ENCODE results near the gene PDE3A. TPM values are rescaled to one million over a fixed set of nuclear protein-coding genes. Genes with fewer than 3 reads are reported as not detected.

The PDE3A gene
- total RNA-seq, 2 experiments from 2014 or later = not detected

DNA sequence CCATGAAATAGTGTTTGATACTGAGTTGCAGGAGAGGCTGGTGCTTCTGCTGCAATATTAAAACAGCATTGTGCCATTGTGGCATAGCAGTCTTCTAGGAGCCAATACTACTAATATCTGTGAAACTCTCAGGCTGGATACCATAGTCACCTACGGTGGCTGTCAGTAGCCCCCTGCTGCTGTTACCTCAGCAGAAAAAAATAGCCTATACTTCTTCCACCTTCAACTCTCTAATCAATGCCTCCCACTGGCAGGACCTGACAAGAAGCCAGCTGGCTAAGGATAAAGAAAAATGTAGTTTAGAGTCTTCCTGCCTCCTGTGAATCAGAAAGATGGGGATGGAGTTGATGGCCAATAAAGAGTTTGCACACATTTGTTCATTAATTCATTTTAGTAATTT lies 91.6 kb downstream of the PDE3A start:
- H3K27me3 Mint-ChIP-seq = no peaks in the 10 kb centered on the region
- H3K4me3 Mint-ChIP-seq = no peak overlapping the region
- CTCF ChIA-PET = no interaction called here

DNA sequence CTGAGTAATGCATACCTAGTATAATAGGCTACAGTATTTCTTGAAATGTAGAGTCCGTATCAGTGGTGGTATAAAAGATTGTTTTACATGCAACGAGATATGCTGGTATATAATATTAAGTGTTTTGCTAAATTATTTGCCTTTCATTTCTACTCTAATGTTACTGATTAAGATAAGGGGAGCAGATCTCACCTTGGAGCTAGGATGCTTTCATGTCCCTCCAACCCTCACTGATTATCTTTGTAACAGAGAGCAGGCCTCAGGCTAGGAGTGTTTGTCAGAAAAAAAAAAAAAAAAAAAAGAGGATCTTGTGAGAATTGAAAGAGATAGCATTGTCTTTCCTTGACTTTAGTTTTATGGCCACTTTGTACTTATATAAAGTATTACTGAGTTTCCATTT lies 92.6 kb downstream of the PDE3A start:
- DNase-seq = no peak
- ChIA-PET CTCF (no interaction called here), POLR2A (no interaction called here)
- Mint-ChIP-seq H3K9me3 (no peaks in the 10 kb centered on the region), H3K36me3 (ENCODE audit: low read depth) (no peaks in the 10 kb centered on the region), H3K4me1 (no peaks in the 10 kb centered on the region), H3K27me3 (no peaks in the 10 kb centered on the region), H3K27ac (no peak overlapping the region), H3K4me3 (no peak overlapping the region)

More for the DNA sequence above, 91.6 kb downstream of the PDE3A start:
- POLR2A ChIA-PET = no interaction called here
- H3K4me1 Mint-ChIP-seq = no peaks in the 10 kb centered on the region
- H3K27ac Mint-ChIP-seq = no peak overlapping the region
- H3K9me3 Mint-ChIP-seq = no peaks in the 10 kb centered on the region
- H3K36me3 Mint-ChIP-seq (ENCODE audit: low read depth) = no peaks in the 10 kb centered on the region
- no peak for DNase-seq

- no peak overlapping the region for H3K4me3 Mint-ChIP-seq
- CTCF ChIA-PET = no interaction called here
- no peaks in the 10 kb centered on the region for H3K36me3 Mint-ChIP-seq (ENCODE audit: low read depth)
- no peak overlapping the region for H3K27ac Mint-ChIP-seq
- POLR2A ChIA-PET = no interaction called here
- no peak for DNase-seq
- no peaks in the 10 kb centered on the region for H3K9me3 Mint-ChIP-seq
- no peaks in the 10 kb centered on the region for H3K4me1 Mint-ChIP-seq
- H3K27me3 Mint-ChIP-seq = no peaks in the 10 kb centered on the region
Observed at GRCh38 chr12:20463913-20464524, 95.7 kb downstream of the PDE3A start.

DNA sequence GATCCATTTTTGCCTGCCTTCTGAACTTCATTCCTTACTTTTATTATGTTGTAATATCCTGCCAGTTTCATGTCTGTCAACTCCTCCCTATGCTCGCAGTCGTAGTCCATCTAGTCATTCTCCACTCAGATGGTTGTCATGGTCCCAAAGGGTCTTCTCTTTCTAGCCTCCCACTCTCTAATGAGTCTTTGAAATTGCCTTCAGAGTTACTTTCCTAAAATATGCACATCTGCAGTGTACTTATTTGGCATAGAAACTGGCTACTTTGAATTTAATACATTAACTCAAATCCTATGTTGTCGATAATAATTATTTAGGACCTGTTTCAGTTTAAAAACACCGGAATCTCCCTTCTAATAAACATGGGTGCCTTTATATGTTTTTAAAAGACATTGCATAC lies 101.0 kb downstream of the PDE3A start:
- H3K4me1 Mint-ChIP-seq = no peaks in the 10 kb centered on the region
- CTCF ChIA-PET = no interaction called here
- no peaks in the 10 kb centered on the region for H3K9me3 Mint-ChIP-seq
- H3K4me3 Mint-ChIP-seq = no peak overlapping the region
- no peaks in the 10 kb centered on the region for H3K36me3 Mint-ChIP-seq (ENCODE audit: low read depth)
- H3K27me3 Mint-ChIP-seq = no peaks in the 10 kb centered on the region
- no peak overlapping the region for H3K27ac Mint-ChIP-seq
- POLR2A ChIA-PET = no interaction called here
- no peak for DNase-seq

GRCh38 chr12:20469756-20470155 lies 101.4 kb downstream of the PDE3A start:
- POLR2A ChIA-PET = no interaction called here
- H3K4me3 Mint-ChIP-seq = no peak overlapping the region
- H3K4me1 Mint-ChIP-seq = no peaks in the 10 kb centered on the region
- no peak for DNase-seq
- no peaks in the 10 kb centered on the region for H3K9me3 Mint-ChIP-seq
- H3K36me3 Mint-ChIP-seq (ENCODE audit: low read depth) = no peaks in the 10 kb centered on the region
- no peak overlapping the region for H3K27ac Mint-ChIP-seq
- no peaks in the 10 kb centered on the region for H3K27me3 Mint-ChIP-seq
- CTCF ChIA-PET = no interaction called here

- Mint-ChIP-seq H3K4me1 (no peaks in the 10 kb centered on the region), H3K9me3 (no peaks in the 10 kb centered on the region), H3K36me3 (ENCODE audit: low read depth) (no peaks in the 10 kb centered on the region), H3K27me3 (no peaks in the 10 kb centered on the region), H3K27ac (no peak overlapping the region), H3K4me3 (no peak overlapping the region)
- POLR2A ChIA-PET = no interaction called here
- CTCF ChIA-PET = no interaction called here
- DNase-seq = no peak
Observed at GRCh38 chr12:20472102-20472782, 103.9 kb downstream of the PDE3A start.

DNA sequence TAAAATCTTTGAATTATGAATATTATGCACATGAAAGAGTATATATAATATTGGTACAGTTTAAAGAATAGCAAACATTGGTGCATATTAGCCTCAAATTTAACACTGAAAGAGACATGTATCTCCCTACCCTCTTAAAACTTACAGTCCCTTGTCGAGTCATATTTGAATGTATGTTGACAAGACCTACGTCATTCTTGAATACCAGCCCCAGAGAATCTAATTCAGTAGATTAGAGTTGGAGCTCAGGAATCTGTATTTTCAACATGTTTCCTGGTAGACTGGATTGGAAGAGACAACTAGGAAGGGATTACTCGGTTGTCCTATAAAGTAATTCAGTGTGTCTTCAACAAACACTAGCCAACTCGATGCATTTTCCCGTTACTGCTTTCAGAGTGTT lies 104.8 kb downstream of the PDE3A start:
- H3K4me1 Mint-ChIP-seq = no peaks in the 10 kb centered on the region
- no peak for DNase-seq
- H3K4me3 Mint-ChIP-seq = no peak overlapping the region
- no peaks in the 10 kb centered on the region for H3K27me3 Mint-ChIP-seq
- H3K9me3 Mint-ChIP-seq = no peaks in the 10 kb centered on the region
- CTCF ChIA-PET = no interaction called here
- no peak overlapping the region for H3K27ac Mint-ChIP-seq
- no peaks in the 10 kb centered on the region for H3K36me3 Mint-ChIP-seq (ENCODE audit: low read depth)
- POLR2A ChIA-PET = no interaction called here

DNA sequence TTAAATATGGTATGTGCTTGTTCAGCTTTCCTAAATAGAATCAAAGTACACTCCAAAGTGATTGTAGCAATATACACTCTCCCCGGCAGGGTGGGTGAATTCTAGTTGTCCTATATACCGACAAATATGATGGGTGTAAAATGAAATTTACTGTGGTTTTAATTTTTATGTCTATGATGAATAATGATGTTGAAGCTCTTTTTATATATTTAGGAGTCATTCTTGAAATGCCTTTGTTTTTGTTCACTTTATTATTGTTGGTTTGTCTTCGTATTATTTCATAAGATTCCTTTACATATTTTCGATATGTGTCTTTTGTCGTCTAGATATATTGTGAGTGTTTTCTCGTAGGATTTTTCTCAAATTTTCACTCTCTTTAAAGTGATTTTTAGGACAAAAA lies 105.7 kb downstream of the PDE3A start:
- DNase-seq = no peak
- Mint-ChIP-seq H3K9me3 (no peaks in the 10 kb centered on the region), H3K27me3 (no peaks in the 10 kb centered on the region), H3K4me3 (no peak overlapping the region), H3K36me3 (ENCODE audit: low read depth) (no peaks in the 10 kb centered on the region), H3K4me1 (no peaks in the 10 kb centered on the region), H3K27ac (no peak overlapping the region)
- POLR2A ChIA-PET = no interaction called here
- CTCF ChIA-PET = no interaction called here

- Mint-ChIP-seq H3K27ac (no peak overlapping the region), H3K4me3 (no peak overlapping the region), H3K36me3 (ENCODE audit: low read depth) (no peaks in the 10 kb centered on the region), H3K4me1 (no peaks in the 10 kb centered on the region), H3K9me3 (no peaks in the 10 kb centered on the region), H3K27me3 (no peaks in the 10 kb centered on the region)
- CTCF ChIA-PET = no interaction called here
- DNase-seq = no peak
- POLR2A ChIA-PET = no interaction called here
Observed at GRCh38 chr12:20474443-20474842, 106.1 kb downstream of the PDE3A start.

- no peak for DNase-seq
- ChIA-PET CTCF (interaction anchor here (0.6 kb wide), 1 partner anchor 47 kb away, joined by 3 read pairs; no protein-coding TSS in a partner anchor), POLR2A (no interaction called here)
- H3K36me3 Mint-ChIP-seq (ENCODE audit: low read depth) = no peaks in the 10 kb centered on the region
- H3K27ac Mint-ChIP-seq = no peak overlapping the region
- no peaks in the 10 kb centered on the region for H3K9me3 Mint-ChIP-seq
- no peaks in the 10 kb centered on the region for H3K4me1 Mint-ChIP-seq
- H3K4me3 Mint-ChIP-seq = no peak overlapping the region
- no peaks in the 10 kb centered on the region for H3K27me3 Mint-ChIP-seq
Observed at GRCh38 chr12:20475542-20475941, 107.2 kb downstream of the PDE3A start.

- Mint-ChIP-seq H3K4me3 (no peak overlapping the region), H3K27ac (no peak overlapping the region), H3K27me3 (no peaks in the 10 kb centered on the region), H3K36me3 (ENCODE audit: low read depth) (no peaks in the 10 kb centered on the region), H3K9me3 (no peaks in the 10 kb centered on the region), H3K4me1 (no peaks in the 10 kb centered on the region)
- ChIA-PET CTCF (no interaction called here), POLR2A (no interaction called here)
- no peak for DNase-seq
Observed at GRCh38 chr12:20476551-20476950, 108.2 kb downstream of the PDE3A start.

- ChIA-PET CTCF (no interaction called here), POLR2A (no interaction called here)
- Mint-ChIP-seq H3K27me3 (no peaks in the 10 kb centered on the region), H3K36me3 (ENCODE audit: low read depth) (no peaks in the 10 kb centered on the region), H3K4me3 (no peak overlapping the region), H3K27ac (no peak overlapping the region), H3K4me1 (no peaks in the 10 kb centered on the region), H3K9me3 (no peaks in the 10 kb centered on the region)
- no peak for DNase-seq
Observed at GRCh38 chr12:20477255-20477654, 108.9 kb downstream of the PDE3A start.

- no peak for DNase-seq
- Mint-ChIP-seq H3K4me1 (no peaks in the 10 kb centered on the region), H3K27me3 (no peaks in the 10 kb centered on the region), H3K9me3 (no peaks in the 10 kb centered on the region), H3K4me3 (no peak overlapping the region), H3K27ac (no peak overlapping the region), H3K36me3 (ENCODE audit: low read depth) (no peaks in the 10 kb centered on the region)
- POLR2A ChIA-PET = no interaction called here
- CTCF ChIA-PET = no interaction called here
Observed at GRCh38 chr12:20477672-20478071, 109.3 kb downstream of the PDE3A start.

- POLR2A ChIA-PET = no interaction called here
- Mint-ChIP-seq H3K27me3 (no peaks in the 10 kb centered on the region), H3K36me3 (ENCODE audit: low read depth) (no peaks in the 10 kb centered on the region), H3K4me3 (no peak overlapping the region), H3K9me3 (no peaks in the 10 kb centered on the region), H3K4me1 (no peaks in the 10 kb centered on the region), H3K27ac (no peak overlapping the region)
- CTCF ChIA-PET = no interaction called here
- DNase-seq = no peak
Observed at GRCh38 chr12:20482491-20483054, 114.2 kb downstream of the PDE3A start.
